GM15510 (cell line): ENCODE results near the gene NFIB.

Experiments used
- POLR2A ChIP-seq: IDR thresholded peaks from 3 replicates; pipeline ENCODE4 v1.6.1; 2011; ENCODE audit warnings: borderline replicate concordance; ENCODE audit not compliant: insufficient read length; ENCODE audit errors: extremely low read depth

Gene NFIB

DNA sequence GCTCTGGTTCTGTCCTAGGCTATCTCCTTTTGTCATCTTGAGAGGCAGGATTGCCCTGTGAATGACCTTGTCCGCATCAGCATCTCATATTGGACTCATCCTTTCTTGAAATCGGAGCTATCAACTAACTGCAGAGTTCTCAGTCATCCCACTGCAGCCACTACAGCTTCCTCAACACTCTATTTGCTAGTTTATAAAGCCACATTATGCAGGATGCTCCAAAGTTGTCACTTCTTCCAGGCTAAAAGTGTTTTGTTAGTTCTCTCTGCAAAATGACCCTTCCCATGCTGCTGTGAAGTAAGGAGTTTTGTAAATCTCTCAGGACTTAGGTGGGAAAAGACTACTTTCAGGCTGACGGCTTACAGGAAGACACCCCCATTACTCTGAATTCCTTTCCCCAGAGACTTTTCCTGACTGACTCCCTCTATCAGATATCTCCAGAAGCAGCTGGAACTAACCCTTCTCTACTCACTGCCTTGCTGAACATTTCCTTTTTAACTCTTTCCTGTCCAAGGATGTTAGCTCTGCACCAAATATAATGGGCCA, 257.6 kb downstream of the NFIB start:
- no peak for TF ChIP-seq POLR2A

DNA sequence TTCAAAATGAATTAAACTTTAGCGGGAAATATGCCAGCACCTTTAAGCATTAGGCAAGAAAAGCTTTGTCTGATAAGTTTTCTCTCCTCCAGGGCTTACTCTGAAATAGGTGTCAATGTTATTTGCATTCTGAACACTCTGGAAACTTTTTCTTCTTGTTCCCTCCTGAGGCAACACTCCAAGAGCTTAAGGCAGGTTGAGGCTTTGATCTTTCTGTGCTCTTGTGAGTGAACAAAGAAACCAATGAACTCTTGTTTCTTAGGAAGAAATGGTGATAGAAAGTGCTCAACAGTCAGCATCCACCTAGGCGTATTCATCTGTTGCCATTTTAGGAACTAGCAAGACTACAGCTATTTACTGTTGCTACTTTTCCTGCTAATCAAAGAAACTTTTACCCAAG, 259.8 kb downstream of the NFIB start:
- no peak for TF ChIP-seq POLR2A

DNA sequence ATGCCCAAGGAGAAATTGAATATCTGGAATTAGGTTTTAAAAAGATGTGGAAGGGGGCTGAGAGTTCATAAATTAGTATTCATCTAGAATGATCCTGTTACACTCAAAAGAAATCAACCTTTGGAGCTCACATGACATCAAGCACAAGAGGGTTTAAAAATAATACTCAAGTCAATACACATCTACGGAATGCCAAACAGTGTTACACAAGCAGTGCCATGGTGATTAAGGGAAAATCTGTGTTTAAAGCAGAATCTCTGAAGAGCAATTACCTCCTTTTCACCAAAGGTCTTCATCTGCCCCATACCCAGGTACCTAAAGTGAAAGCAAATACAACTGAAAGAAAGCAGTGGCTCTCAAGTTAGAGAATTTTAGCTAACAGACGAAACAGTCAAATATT, 261.6 kb downstream of the NFIB start:
- TF ChIP-seq POLR2A, result no peak

DNA sequence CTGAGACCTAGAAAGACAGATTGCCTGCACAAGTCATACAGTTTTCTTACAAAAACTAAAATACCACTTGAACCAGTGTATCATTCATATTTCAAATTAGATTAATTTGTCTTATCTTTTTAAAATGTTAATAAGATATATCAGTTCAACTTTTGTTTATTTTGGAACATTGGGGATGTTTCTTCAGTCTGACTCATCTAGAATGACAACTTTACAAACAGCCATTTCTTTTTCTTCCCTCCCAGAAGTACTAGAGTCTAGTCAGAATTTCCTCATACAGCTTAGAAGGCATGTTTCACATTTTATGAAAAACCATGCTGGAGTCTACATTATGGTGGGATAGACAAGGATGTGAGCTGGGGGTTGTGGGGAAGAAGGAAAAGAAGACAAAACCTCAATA, 262.5 kb downstream of the NFIB start:
- no peak for TF ChIP-seq POLR2A

DNA sequence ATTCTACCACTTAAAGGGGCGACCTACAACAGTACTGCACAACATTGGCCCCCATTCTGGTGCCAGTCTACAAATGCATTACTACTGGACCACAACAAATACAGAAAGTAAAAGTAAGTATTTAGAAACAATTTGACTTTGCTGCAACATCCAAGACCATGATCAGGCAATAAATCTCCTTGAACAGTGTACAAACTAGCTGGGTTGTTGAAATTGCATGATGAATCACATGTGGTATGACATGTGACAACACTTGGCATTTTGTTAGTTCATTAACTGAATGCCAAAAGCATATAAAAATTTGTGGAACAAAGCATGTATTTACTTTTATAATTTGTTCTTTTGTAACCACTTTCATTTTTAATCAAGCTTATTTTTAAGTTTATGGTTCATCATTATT, 270.5 kb downstream of the NFIB start:
- TF ChIP-seq POLR2A, result no peak

DNA sequence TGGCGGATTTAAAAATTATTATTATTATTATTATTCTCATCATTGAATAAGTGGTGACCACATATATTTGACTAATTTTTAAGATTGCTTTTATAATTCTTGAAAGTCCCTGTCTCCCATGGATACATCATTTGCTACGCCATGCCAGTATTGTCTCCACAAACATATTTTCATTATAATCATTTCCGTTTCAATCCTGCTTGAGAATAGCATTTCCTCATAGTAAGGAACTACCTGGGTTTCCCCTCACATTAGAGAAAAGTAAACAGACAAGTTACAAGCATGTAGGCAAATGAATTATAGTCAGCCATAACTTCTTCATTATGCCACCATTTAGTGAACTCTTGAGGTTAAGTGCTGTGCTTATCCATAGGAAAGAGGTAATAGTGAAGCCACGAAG, 276.6 kb downstream of the NFIB start:
- TF ChIP-seq POLR2A, result no peak

DNA sequence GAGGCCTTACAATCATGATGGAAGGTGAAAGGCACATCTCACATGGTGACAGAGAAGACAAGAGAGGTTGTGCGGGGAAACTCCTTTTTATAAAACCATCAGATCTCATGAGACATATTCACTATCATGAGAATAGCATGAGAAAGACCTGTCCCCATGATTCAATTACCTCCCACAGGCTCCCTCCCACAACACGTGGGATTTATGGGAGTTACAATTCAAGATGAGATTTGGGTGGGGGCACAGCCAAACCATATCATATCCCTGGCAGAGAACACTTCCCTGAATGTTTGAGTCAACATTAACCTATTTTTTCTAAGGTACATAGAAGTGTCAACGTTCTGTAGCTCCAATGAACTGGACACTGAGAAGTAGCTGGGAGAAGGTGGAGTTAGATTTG, 280.9 kb downstream of the NFIB start:
- TF ChIP-seq POLR2A, result no peak
